WTC11 (cell line): Measurements from ENCODE around the gene CENPU. TPM values are rescaled to one million over a fixed set of nuclear protein-coding genes. Genes with fewer than 3 reads are reported as not detected.

ENCODE experiments used
- ATAC-seq: fragments of 200-7000 bp; cut with Tn5 transposase; 2 replicates; pipeline ENCODE4 v1.10.0; 2021; ENCODE audit warnings: mild to moderate bottlenecking, moderate library complexity
- CTCF ChIA-PET: fragments of 300-600 bp; sonication (Branson Sonifier 250); formaldehyde crosslinking; loops from one replicate; lab custom pipeline; 2021; ENCODE audit warnings: antibody characterized with exemption; lab: Charles Lee
- POLR2A ChIA-PET: fragments of 350-600 bp; sonication (Branson Sonifier 250); formaldehyde crosslinking; loops from one replicate; lab custom pipeline; 2021; ENCODE audit warnings: antibody characterized with exemption; lab: Charles Lee
- DNase-seq: peaks from one replicate; pipeline ENCODE4 v3.0.0; 2021; ENCODE audit warnings: low spot score
- H3K27ac Mint-ChIP-seq: 2 replicates; pipeline ENCODE4 v1.8.0; 2021; ENCODE audit warnings: mixed read lengths
- H3K27me3 Mint-ChIP-seq: 2 replicates; pipeline ENCODE4 v1.8.0; 2021; ENCODE audit warnings: low read depth, mild to moderate bottlenecking, moderate library complexity, mixed read lengths
- H3K36me3 Mint-ChIP-seq: 2 replicates; pipeline ENCODE4 v1.8.0; 2021; ENCODE audit warnings: mixed read lengths
- H3K4me1 Mint-ChIP-seq: 2 replicates; pipeline ENCODE4 v1.8.0; 2022; ENCODE audit warnings: mixed read lengths
- H3K4me3 Mint-ChIP-seq: 2 replicates; pipeline ENCODE4 v1.8.0; 2021; ENCODE audit warnings: mild to moderate bottlenecking, moderate library complexity, mixed read lengths
- H3K9me3 Mint-ChIP-seq: 2 replicates; pipeline ENCODE4 v1.8.0; 2021; ENCODE audit warnings: mixed read lengths
- ATF1 ChIP-seq: sonication (generic); formaldehyde crosslinking; IDR thresholded peaks from 2 replicates; pipeline ENCODE4 v1.8.1; 2023; ENCODE audit warnings: mild to moderate bottlenecking, moderate library complexity, missing genetic modification reagents
- CBFB ChIP-seq: sonication (generic); formaldehyde crosslinking; IDR thresholded peaks from 2 replicates; pipeline ENCODE4 v1.8.1; 2022; ENCODE audit warnings: mild to moderate bottlenecking, low read depth, missing genetic modification reagents
- CREB1 ChIP-seq: sonication (generic); formaldehyde crosslinking; IDR thresholded peaks from 2 replicates; pipeline ENCODE4 v1.8.0; 2023; ENCODE audit warnings: mild to moderate bottlenecking, missing genetic modification reagents
- FOXK1 ChIP-seq: sonication (generic); formaldehyde crosslinking; IDR thresholded peaks from 2 replicates; pipeline ENCODE4 v1.8.0; 2022; ENCODE audit warnings: mild to moderate bottlenecking, moderate library complexity, missing genetic modification reagents
- FOXP1 ChIP-seq: sonication (generic); formaldehyde crosslinking; IDR thresholded peaks from 2 replicates; pipeline ENCODE4 v1.8.0; 2022; ENCODE audit warnings: missing genetic modification reagents, mild to moderate bottlenecking, moderate library complexity, borderline replicate concordance
- GTF2I ChIP-seq: fragments of 250-450 bp; sonication (Bioruptor Pico); conservative IDR thresholded peaks from 2 replicates; pipeline ENCODE4 v1.4.0; 2021; ENCODE audit warnings: mild to moderate bottlenecking
- NFATC4 ChIP-seq: fragments of 250-450 bp; sonication (Bioruptor Pico); IDR thresholded peaks from 2 replicates; pipeline ENCODE4 v1.9.0; 2021; ENCODE audit warnings: mild to moderate bottlenecking
- RELA ChIP-seq: sonication (generic); formaldehyde crosslinking; IDR thresholded peaks from 2 replicates; pipeline ENCODE4 v1.8.1; 2022; ENCODE audit warnings: missing genetic modification reagents, mild to moderate bottlenecking, borderline replicate concordance
- RORB ChIP-seq: fragments of 250-450 bp; sonication (Bioruptor Pico); IDR thresholded peaks from 2 replicates; pipeline ENCODE4 v1.9.0; 2021; ENCODE audit warnings: mild to moderate bottlenecking
- TEAD1 ChIP-seq: sonication (generic); formaldehyde crosslinking; IDR thresholded peaks from 2 replicates; pipeline ENCODE4 v1.8.0; 2022; ENCODE audit warnings: mild to moderate bottlenecking, missing genetic modification reagents
- ZNF416 ChIP-seq: fragments of 250-450 bp; sonication (Bioruptor Pico); IDR thresholded peaks from 2 replicates; pipeline ENCODE4 v1.9.0; 2021; ENCODE audit warnings: mild to moderate bottlenecking, inconsistent platforms
- ZNF671 ChIP-seq: fragments of 250-450 bp; sonication (Bioruptor Pico); IDR thresholded peaks from 2 replicates; pipeline ENCODE4 v1.8.0; 2021; ENCODE audit warnings: mild to moderate bottlenecking
- total RNA-seq: library from RNA; stranded (reverse); gene quantifications from 3 replicates; pipeline ENCODE4 v1.2.3, GENCODE V29; 2021
- TF ChIP-seq, protein P1 (sequence below): sonication (generic); formaldehyde crosslinking; IDR thresholded peaks from 2 replicates; pipeline ENCODE4 v1.8.1; 2023; ENCODE audit warnings: mild to moderate bottlenecking, missing genetic modification reagents
- TF ChIP-seq, protein P2 (sequence below): sonication (generic); formaldehyde crosslinking; IDR thresholded peaks from 2 replicates; pipeline ENCODE4 v1.8.0; 2023; ENCODE audit warnings: missing genetic modification reagents, mild to moderate bottlenecking, borderline replicate concordance
- TF ChIP-seq, protein P3 (sequence below): sonication (generic); formaldehyde crosslinking; IDR thresholded peaks from 2 replicates; pipeline ENCODE4 v1.8.1; 2023; ENCODE audit warnings: mild to moderate bottlenecking, moderate library complexity, missing genetic modification reagents
- TF ChIP-seq, protein P4 (sequence below): sonication (generic); formaldehyde crosslinking; IDR thresholded peaks from 2 replicates; pipeline ENCODE4 v1.8.0; 2022; ENCODE audit warnings: mild to moderate bottlenecking, missing genetic modification reagents
- TF ChIP-seq, protein P5 (sequence below): fragments of 250-450 bp; sonication (Bioruptor Pico); IDR thresholded peaks from 2 replicates; pipeline ENCODE4 v1.9.0; 2021; ENCODE audit warnings: moderate library complexity, mild to moderate bottlenecking, inconsistent platforms, borderline replicate concordance
- TF ChIP-seq, protein P6 (sequence below): sonication (generic); formaldehyde crosslinking; IDR thresholded peaks from 2 replicates; pipeline ENCODE4 v1.8.1; 2022; ENCODE audit warnings: missing genetic modification reagents, borderline replicate concordance
- TF ChIP-seq, protein P7 (sequence below): fragments of 250-450 bp; sonication (Bioruptor Pico); IDR thresholded peaks from 2 replicates; pipeline ENCODE4 v2.1.2; 2022; ENCODE audit warnings: mild to moderate bottlenecking, moderate library complexity

Gene CENPU
- total RNA-seq, 1 experiment from 2014 or later: 60.5 TPM

DNA sequence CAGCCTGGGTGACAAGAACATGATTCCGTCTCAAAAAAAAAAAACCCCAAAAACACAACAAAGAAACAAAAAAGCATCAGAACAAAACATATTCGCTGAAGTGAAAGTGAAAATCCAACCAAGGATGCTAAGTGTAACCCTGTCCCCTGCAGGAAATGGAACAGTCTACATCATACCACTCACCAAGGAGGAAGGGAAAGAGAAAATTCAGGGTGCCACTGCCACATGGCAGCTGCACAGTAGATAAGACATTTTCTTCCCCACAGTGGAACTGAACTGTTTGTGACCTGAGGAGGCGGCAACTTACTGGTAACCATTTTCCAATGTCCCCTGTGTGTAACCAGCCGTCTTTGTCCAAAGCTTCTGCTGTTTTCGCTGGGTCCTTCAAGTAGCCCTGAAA is 28.2 kb upstream of the CENPU start:
- DNase-seq: no peak
- Mint-ChIP-seq H3K27me3 (peaks cover 2% of the 10 kb centered on the region; the same call in 1 of the 2 replicates), H3K9me3 (peaks cover 5% of the 10 kb centered on the region; the same call in 1 of the 2 replicates), H3K36me3 (peaks cover 3% of the 10 kb centered on the region; the same call in 1 of the 2 replicates), H3K4me1 (no peaks in the 10 kb centered on the region), H3K4me3 (no peak overlapping the region), H3K27ac (no peak overlapping the region)
- POLR2A ChIA-PET: no interaction called here
- CTCF ChIA-PET: no interaction called here
- ATAC-seq: no peak
- TF ChIP-seq, protein P1, sequence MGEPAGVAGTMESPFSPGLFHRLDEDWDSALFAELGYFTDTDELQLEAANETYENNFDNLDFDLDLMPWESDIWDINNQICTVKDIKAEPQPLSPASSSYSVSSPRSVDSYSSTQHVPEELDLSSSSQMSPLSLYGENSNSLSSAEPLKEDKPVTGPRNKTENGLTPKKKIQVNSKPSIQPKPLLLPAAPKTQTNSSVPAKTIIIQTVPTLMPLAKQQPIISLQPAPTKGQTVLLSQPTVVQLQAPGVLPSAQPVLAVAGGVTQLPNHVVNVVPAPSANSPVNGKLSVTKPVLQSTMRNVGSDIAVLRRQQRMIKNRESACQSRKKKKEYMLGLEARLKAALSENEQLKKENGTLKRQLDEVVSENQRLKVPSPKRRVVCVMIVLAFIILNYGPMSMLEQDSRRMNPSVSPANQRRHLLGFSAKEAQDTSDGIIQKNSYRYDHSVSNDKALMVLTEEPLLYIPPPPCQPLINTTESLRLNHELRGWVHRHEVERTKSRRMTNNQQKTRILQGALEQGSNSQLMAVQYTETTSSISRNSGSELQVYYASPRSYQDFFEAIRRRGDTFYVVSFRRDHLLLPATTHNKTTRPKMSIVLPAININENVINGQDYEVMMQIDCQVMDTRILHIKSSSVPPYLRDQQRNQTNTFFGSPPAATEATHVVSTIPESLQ (CRISPR knock-in tag): no peak
- TF ChIP-seq NFATC4 (CRISPR knock-in tag) (no peak), CREB1 (CRISPR knock-in tag) (no peak), ZNF671 (CRISPR knock-in tag) (no peak), FOXK1 (CRISPR knock-in tag) (no peak), GTF2I (CRISPR knock-in tag) (no peak), ATF1 (CRISPR knock-in tag) (no peak), FOXP1 (no peak), ZNF416 (CRISPR knock-in tag) (no peak), CBFB (CRISPR knock-in tag) (no peak), RORB (CRISPR knock-in tag) (no peak), TEAD1 (no peak), RELA (CRISPR knock-in tag) (no peak)
- TF ChIP-seq, protein P2, sequence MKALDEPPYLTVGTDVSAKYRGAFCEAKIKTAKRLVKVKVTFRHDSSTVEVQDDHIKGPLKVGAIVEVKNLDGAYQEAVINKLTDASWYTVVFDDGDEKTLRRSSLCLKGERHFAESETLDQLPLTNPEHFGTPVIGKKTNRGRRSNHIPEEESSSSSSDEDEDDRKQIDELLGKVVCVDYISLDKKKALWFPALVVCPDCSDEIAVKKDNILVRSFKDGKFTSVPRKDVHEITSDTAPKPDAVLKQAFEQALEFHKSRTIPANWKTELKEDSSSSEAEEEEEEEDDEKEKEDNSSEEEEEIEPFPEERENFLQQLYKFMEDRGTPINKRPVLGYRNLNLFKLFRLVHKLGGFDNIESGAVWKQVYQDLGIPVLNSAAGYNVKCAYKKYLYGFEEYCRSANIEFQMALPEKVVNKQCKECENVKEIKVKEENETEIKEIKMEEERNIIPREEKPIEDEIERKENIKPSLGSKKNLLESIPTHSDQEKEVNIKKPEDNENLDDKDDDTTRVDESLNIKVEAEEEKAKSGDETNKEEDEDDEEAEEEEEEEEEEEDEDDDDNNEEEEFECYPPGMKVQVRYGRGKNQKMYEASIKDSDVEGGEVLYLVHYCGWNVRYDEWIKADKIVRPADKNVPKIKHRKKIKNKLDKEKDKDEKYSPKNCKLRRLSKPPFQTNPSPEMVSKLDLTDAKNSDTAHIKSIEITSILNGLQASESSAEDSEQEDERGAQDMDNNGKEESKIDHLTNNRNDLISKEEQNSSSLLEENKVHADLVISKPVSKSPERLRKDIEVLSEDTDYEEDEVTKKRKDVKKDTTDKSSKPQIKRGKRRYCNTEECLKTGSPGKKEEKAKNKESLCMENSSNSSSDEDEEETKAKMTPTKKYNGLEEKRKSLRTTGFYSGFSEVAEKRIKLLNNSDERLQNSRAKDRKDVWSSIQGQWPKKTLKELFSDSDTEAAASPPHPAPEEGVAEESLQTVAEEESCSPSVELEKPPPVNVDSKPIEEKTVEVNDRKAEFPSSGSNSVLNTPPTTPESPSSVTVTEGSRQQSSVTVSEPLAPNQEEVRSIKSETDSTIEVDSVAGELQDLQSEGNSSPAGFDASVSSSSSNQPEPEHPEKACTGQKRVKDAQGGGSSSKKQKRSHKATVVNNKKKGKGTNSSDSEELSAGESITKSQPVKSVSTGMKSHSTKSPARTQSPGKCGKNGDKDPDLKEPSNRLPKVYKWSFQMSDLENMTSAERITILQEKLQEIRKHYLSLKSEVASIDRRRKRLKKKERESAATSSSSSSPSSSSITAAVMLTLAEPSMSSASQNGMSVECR: no peak
- TF ChIP-seq, protein P3, sequence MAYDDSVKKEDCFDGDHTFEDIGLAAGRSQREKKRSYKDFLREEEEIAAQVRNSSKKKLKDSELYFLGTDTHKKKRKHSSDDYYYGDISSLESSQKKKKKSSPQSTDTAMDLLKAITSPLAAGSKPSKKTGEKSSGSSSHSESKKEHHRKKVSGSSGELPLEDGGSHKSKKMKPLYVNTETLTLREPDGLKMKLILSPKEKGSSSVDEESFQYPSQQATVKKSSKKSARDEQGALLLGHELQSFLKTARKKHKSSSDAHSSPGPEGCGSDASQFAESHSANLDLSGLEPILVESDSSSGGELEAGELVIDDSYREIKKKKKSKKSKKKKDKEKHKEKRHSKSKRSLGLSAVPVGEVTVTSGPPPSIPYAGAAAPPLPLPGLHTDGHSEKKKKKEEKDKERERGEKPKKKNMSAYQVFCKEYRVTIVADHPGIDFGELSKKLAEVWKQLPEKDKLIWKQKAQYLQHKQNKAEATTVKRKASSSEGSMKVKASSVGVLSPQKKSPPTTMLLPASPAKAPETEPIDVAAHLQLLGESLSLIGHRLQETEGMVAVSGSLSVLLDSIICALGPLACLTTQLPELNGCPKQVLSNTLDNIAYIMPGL (CRISPR knock-in tag): no peak
- TF ChIP-seq, protein P4, sequence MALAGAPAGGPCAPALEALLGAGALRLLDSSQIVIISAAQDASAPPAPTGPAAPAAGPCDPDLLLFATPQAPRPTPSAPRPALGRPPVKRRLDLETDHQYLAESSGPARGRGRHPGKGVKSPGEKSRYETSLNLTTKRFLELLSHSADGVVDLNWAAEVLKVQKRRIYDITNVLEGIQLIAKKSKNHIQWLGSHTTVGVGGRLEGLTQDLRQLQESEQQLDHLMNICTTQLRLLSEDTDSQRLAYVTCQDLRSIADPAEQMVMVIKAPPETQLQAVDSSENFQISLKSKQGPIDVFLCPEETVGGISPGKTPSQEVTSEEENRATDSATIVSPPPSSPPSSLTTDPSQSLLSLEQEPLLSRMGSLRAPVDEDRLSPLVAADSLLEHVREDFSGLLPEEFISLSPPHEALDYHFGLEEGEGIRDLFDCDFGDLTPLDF (CRISPR knock-in tag): no peak
- TF ChIP-seq, protein P5, sequence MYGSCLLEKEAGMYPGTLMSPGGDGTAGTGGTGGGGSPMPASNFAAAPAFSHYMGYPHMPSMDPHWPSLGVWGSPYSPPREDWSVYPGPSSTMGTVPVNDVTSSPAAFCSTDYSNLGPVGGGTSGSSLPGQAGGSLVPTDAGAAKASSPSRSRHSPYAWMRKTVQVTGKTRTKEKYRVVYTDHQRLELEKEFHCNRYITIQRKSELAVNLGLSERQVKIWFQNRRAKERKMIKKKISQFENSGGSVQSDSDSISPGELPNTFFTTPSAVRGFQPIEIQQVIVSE (CRISPR knock-in tag): no peak
- TF ChIP-seq, protein P6, sequence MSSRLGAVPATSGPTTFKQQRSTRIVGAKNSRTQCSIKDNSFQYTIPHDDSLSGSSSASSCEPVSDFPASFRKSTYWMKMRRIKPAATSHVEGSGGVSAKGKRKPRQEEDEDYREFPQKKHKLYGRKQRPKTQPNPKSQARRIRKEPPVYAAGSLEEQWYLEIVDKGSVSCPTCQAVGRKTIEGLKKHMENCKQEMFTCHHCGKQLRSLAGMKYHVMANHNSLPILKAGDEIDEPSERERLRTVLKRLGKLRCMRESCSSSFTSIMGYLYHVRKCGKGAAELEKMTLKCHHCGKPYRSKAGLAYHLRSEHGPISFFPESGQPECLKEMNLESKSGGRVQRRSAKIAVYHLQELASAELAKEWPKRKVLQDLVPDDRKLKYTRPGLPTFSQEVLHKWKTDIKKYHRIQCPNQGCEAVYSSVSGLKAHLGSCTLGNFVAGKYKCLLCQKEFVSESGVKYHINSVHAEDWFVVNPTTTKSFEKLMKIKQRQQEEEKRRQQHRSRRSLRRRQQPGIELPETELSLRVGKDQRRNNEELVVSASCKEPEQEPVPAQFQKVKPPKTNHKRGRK (CRISPR knock-in tag): no peak
- TF ChIP-seq, protein P7, sequence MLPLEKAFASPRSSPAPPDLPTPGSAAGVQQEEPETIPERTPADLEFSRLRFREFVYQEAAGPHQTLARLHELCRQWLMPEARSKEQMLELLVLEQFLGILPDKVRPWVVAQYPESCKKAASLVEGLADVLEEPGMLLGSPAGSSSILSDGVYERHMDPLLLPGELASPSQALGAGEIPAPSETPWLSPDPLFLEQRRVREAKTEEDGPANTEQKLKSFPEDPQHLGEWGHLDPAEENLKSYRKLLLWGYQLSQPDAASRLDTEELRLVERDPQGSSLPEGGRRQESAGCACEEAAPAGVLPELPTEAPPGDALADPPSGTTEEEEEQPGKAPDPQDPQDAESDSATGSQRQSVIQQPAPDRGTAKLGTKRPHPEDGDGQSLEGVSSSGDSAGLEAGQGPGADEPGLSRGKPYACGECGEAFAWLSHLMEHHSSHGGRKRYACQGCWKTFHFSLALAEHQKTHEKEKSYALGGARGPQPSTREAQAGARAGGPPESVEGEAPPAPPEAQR (CRISPR knock-in tag): no peak
